Activated T-helper 17 cell treated with anti-CD3 and anti-CD28 coated beads, Interleukin-2, amount 50 U/mL, for 72 hours (primary cell): ENCODE measurements around the gene KRTAP10-4. TPM values are rescaled to one million over a fixed set of nuclear protein-coding genes. Genes with fewer than 3 reads are reported as not detected.
"Not testable (repeated sequence)": the region's sequence is repeated elsewhere in the genome, so short reads cannot be mapped to it uniquely, and the experiment has no call there.

Experiments
- ATAC-seq: fragments of 150-1000 bp; cut with Tn5 transposase; replicated peaks from 2 replicates; pipeline ENCODE4 v1.10.0; 2021; ENCODE audit warnings: mild to moderate bottlenecking, moderate library complexity
- H3K27ac Mint-ChIP-seq: one replicate; pipeline ENCODE4 v1.8.0; 2022; ENCODE audit warnings: mixed read lengths
- H3K27me3 Mint-ChIP-seq: one replicate; pipeline ENCODE4 v1.8.0; 2022; ENCODE audit warnings: mixed read lengths
- H3K36me3 Mint-ChIP-seq: one replicate; pipeline ENCODE4 v1.8.0; 2022; ENCODE audit warnings: low read depth, mild to moderate bottlenecking, mixed read lengths
- H3K4me1 Mint-ChIP-seq: one replicate; pipeline ENCODE4 v1.8.0; 2022; ENCODE audit warnings: mixed read lengths
- H3K4me3 Mint-ChIP-seq: one replicate; pipeline ENCODE4 v1.8.0; 2022; ENCODE audit warnings: mild to moderate bottlenecking, mixed read lengths
- H3K9me3 Mint-ChIP-seq: one replicate; pipeline ENCODE4 v1.8.0; 2022; ENCODE audit warnings: mixed read lengths
- total RNA-seq, 2 donors: library from RNA; stranded (reverse); gene quantifications; one replicate each; pipeline ENCODE4 v1.2.3, GENCODE V29; 2022

Gene KRTAP10-4
- total RNA-seq, 2 donors from 2014 or later, result not detected

DNA sequence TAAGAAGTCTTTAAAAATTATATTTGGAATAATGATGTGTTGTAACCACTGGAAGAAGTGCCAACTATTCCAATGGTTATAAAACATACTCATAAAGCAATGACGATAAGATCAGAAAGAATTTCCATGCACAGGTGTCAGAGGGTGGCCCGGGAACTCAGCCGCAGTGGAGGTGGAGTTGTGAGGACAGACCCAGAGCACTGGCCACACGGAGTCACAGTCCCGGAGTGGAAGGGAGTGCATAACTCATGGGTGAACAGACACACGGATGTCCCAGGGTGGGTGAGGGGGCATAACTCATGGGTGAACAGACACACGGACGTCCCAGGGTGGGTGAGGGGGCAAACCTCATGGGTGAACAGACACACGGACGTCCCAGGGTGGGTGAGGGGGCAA, 2.5 kb downstream of the KRTAP10-4 start:
- Mint-ChIP-seq H3K4me1 (no peaks in the 10 kb centered on the region), H3K9me3 (peaks cover 9% of the 10 kb centered on the region), H3K27ac (no peak overlapping the region), H3K4me3 (no peak overlapping the region), H3K27me3 (peaks cover 3% of the 10 kb centered on the region), H3K36me3 (no peaks in the 10 kb centered on the region)
- no peak for ATAC-seq

DNA sequence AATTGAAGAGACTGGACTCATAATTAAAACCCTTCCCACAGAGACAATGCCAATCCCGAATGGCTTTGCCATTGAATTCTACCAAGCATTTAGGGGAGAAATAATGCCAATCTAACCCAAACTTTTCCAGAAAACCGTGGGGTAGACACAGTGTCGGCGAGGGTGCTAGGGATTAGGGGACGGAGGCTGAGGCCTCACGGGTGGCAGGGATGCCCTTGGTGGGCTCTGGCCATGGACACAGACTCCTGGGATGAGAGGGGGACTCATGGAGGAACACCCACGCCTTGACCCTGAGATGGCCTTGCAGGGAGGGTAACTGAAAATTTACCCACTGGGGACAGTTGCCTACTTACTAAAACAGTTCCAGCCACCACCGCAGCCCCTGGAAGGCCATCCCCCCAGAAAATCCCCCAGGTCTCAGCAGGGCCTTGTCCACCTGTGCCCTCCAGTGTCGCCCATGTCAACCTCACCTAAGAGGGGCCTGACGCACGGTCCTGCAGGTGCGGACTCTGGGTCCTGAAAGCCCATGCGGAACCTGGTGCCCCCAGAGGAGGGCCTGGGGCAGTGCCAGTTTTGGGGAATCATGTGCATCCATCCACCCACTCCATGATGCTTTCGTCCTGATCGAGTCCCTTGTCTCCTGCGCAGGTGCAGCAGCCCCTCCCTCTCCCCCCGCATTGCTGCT, 5.0 kb downstream of the KRTAP10-4 start:
- Mint-ChIP-seq H3K27me3 (no peaks in the 10 kb centered on the region), H3K36me3 (no peaks in the 10 kb centered on the region)
- no peak for ATAC-seq

DNA sequence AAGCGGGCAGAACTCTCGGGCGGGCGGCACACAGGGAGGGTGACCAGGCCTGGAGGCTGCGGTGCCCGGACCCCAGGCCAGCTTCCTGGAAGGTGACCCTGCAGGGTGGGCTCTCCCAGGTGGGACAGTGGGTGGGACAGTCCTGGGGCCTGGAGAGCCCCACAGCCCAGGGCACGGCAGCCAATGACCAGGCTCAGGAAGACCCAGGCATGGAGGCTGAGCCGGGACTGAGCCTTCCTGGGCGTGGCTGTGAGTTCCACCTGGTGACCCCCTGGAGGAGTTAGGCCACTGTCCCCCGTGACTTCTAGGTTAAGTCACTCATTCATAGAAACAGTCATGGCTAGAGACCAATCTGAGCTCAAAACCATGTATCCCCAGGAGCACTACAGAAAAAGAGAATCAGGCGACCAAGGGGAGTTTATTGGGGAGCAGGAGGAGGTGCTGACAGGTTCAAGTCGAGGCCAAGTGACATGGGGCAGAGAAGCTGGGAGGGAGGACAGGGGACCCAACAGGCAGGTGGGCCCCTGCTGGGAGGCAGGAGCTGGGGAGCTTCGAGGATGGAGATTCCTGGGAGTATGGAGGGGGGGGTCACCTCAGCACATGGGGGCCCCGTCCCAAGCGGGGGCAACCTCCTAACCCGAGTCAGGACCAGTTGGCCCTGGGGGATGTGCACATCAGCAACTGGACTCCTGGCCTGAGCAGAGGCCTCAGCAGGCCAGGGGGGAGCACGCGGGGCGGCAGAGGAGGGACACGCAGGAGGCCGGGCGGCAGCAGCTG, 5.7 kb downstream of the KRTAP10-4 start:
- Mint-ChIP-seq H3K4me1 (no peaks in the 10 kb centered on the region), H3K36me3 (no peaks in the 10 kb centered on the region), H3K27me3 (no peaks in the 10 kb centered on the region), H3K4me3 (no peak overlapping the region), H3K9me3 (peaks cover 17% of the 10 kb centered on the region), H3K27ac (no peak overlapping the region)
- no peak for ATAC-seq

More for the DNA sequence above, 5.0 kb downstream of the KRTAP10-4 start:
- H3K9me3 Mint-ChIP-seq, result peaks cover 17% of the 10 kb centered on the region
- no peaks in the 10 kb centered on the region for H3K4me1 Mint-ChIP-seq
- H3K4me3 Mint-ChIP-seq, result no peak overlapping the region
- H3K27ac Mint-ChIP-seq, result no peak overlapping the region

DNA sequence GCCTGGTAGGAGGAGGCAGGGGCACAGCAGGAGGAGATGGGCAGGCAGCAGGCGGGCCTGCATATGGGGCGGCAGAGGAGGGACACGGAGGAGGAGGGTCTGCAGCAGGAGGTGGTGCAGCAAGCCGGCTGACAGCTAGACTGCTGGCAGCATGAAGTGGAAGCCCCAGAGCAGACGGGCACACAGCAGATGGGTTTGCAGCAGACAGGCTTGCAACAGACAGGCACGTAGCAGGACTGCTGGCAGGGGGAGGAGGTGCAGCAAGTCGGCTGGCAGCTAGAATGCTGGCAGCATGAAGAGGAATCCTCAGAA, 6.3 kb downstream of the KRTAP10-4 start:
- ATAC-seq, result no peak
- no peak overlapping the region for H3K27ac Mint-ChIP-seq
- H3K4me3 Mint-ChIP-seq, result no peak overlapping the region
- no peaks in the 10 kb centered on the region for H3K27me3 Mint-ChIP-seq
- peaks cover 17% of the 10 kb centered on the region for H3K9me3 Mint-ChIP-seq
- no peaks in the 10 kb centered on the region for H3K4me1 Mint-ChIP-seq
- H3K36me3 Mint-ChIP-seq, result no peaks in the 10 kb centered on the region

DNA sequence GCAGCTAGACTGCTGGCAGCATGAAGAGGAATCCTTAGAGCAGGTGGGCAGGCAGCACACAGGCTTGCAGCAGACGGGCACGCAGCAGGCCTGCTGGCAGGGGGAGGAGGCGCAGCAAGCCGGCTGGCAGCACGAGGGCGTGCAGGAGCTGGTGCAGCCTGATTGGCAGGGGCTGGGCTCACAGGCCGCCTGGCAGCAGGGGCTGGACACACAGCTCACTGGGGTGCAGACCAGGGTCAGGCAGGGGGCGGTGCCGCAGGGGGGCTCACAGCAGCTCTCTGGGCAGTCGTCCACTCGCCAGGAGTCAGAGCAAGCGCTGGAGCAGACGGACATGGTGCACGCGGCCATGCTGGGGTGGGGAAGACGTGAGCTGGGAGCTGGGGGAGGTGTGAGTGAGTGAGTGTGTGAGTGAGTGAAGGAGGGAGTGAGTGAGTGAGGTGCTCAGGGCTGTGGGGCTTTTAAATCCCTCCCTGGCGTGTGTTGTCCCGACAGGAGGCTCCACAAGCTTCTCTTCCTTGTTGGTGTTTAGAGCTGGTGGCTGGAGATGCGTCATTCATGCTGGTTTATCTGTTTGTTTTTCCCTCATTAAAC, 6.8 kb downstream of the KRTAP10-4 start, which contains the start of gene KRTAP10-5:
TSS of gene KRTAP10-5 (minus strand) at position 374 of the 591 bp plus-strand sequence. CDS start at position 348, 26 bp downstream.
- not testable (repeated sequence) for H3K27ac Mint-ChIP-seq, H3K36me3 Mint-ChIP-seq, H3K4me3 Mint-ChIP-seq, H3K27me3 Mint-ChIP-seq, ATAC-seq, H3K4me1 Mint-ChIP-seq
- H3K9me3 Mint-ChIP-seq, result peaks cover 17% of the 10 kb centered on the region

DNA sequence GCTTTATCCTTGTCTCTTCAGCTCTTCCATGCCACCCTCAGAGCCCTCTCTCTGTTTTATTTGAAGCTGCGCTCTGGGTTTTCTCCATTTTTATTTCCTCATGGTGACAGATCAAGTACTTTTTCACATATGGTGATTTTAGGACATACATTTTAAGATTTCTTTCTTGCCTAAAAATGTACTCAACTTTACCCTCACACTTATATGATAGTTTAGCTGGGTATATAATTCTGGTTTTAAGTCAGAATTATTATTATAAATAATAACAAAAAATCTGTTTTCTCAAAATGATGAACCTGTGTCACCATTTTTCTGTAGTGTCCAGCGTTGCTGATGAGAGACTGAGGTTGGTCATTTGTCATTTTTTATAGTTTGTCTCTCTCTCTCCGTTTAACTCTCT, 7.6 kb downstream of the KRTAP10-4 start:
- no peak overlapping the region for H3K4me3 Mint-ChIP-seq
- H3K9me3 Mint-ChIP-seq, result peaks cover 17% of the 10 kb centered on the region
- H3K4me1 Mint-ChIP-seq, result no peaks in the 10 kb centered on the region
- ATAC-seq, result no peak
- H3K27ac Mint-ChIP-seq, result no peak overlapping the region
- no peaks in the 10 kb centered on the region for H3K36me3 Mint-ChIP-seq
- H3K27me3 Mint-ChIP-seq, result peaks cover 5% of the 10 kb centered on the region

DNA sequence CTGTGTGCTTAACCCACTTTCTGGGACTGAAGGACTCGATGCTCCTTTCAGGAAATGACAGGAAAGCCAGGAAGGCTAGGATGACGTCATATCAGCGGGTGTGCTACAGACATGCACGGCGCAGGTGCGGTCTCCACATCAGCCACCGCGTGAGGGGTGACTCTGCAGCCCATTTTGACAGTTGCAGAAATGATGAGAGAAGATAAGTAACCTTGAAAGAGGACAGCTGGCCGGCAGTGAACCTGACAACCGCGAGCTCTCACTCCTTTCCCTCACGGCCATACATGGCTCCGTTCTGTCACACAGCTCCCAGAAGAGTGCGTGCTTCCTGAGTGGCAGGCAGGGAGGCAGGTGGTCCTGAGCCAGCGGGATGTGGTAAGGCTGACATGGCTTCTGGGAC, 8.5 kb downstream of the KRTAP10-4 start:
- peaks cover 14% of the 10 kb centered on the region for H3K9me3 Mint-ChIP-seq
- no peak overlapping the region for H3K4me3 Mint-ChIP-seq
- no peaks in the 10 kb centered on the region for H3K4me1 Mint-ChIP-seq
- H3K36me3 Mint-ChIP-seq, result no peaks in the 10 kb centered on the region
- no peak overlapping the region for H3K27ac Mint-ChIP-seq
- peaks cover 12% of the 10 kb centered on the region for H3K27me3 Mint-ChIP-seq
- no peak for ATAC-seq

DNA sequence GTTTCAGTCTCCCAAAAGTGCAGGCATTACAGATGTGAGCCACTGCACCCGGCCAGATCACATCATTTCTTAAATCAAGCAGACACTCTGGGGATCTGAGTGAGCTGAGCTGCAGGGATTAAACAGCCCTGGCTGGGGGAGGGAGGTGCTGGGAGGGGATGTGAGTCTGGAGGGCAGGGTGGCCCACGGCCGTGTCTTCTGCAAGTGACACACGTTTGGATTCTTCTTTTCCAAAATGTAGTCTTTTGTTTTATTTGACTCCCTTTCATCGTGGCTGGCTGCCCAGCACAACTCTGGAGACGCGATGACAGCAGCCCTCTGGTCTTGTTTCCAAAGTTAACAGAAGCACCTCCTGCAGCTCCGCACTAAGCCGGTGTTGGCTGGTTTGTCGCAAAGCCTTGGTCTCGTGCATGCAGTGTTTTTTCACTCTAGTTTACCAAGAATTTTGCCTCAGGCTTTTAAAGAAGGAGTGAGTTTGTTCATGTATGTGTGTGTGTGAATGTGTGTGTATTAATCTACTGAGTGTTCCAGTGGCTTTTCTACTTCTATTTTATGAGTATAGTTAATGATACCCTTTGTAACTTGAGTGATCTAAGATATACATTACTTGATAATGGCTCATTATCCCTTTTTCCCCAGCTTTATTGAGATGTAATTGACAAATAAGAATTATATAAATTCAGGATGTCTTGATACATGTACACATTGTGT, 9.7 kb downstream of the KRTAP10-4 start:
- Mint-ChIP-seq H3K27me3 (peaks cover 16% of the 10 kb centered on the region), H3K9me3 (peaks cover 10% of the 10 kb centered on the region), H3K27ac (no peak overlapping the region), H3K4me3 (no peak overlapping the region), H3K4me1 (no peaks in the 10 kb centered on the region), H3K36me3 (no peaks in the 10 kb centered on the region)
- peak; percentile 4 for ATAC-seq

DNA sequence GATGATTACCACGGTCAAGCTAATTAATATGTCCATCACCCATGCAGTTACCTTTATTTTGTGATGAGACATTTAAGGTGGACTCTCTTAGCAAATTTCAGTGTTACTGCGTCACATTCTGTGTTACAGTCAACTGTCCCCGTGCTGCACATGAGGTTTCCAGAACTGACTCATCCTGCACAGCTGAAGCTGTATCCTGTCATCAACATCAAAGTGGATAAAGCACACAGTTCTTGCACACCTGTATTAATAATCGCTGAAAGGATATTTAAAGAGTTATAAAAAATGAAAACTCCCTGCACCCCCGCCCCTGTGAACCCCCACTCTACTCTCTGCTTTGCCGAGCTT, 10.2 kb downstream of the KRTAP10-4 start:
- Mint-ChIP-seq H3K27ac (no peak overlapping the region), H3K9me3 (peaks cover 10% of the 10 kb centered on the region), H3K36me3 (no peaks in the 10 kb centered on the region), H3K4me1 (no peaks in the 10 kb centered on the region), H3K27me3 (peaks cover 16% of the 10 kb centered on the region), H3K4me3 (no peak overlapping the region)
- peak; percentile 100 for ATAC-seq

DNA sequence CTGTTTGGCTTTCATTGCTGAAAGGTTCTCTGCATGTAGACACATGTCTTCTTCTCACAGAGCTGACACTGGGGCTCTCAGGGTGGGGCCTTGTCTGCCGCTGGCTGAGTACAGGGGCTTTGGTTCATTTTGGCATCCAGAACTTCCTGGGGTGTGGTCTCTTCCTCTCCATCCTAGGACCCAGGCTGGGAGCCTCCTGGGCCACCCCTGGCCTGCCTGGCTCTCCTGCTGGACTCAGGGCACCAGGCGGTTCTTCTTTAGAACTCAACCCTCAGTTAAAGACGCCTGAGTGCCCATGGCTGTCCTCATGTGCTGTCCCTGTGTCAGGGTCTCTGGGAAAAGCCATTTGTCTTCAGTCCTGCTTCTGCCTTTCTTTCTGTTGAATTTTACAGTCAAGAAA, 12.4 kb downstream of the KRTAP10-4 start:
- no peak overlapping the region for H3K4me3 Mint-ChIP-seq
- H3K9me3 Mint-ChIP-seq, result peaks cover 9% of the 10 kb centered on the region
- peaks cover 19% of the 10 kb centered on the region for H3K27me3 Mint-ChIP-seq
- no peaks in the 10 kb centered on the region for H3K36me3 Mint-ChIP-seq
- H3K4me1 Mint-ChIP-seq, result no peaks in the 10 kb centered on the region
- no peak for ATAC-seq
- H3K27ac Mint-ChIP-seq, result no peak overlapping the region

DNA sequence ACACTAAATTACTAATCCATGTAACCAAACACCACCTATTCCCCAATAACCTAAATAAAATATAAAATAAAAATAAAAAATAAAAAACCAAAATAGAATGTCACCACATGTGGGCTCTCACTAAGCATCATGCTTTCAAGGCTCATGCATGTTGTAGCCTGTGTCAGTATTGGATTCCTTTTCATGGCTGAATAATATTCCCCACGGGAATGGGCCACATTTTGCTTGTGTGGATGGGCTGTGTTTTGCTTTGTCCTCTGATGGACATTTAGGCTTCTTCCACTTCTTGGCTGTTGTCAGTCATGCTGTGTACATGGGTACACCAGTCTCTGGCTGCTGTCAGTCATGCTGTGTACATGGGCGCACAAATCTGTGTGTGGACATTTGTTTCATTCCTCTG, 15.6 kb downstream of the KRTAP10-4 start:
- H3K27me3 Mint-ChIP-seq, result peaks cover 19% of the 10 kb centered on the region
- no peak overlapping the region for H3K27ac Mint-ChIP-seq
- no peaks in the 10 kb centered on the region for H3K36me3 Mint-ChIP-seq
- no peaks in the 10 kb centered on the region for H3K9me3 Mint-ChIP-seq
- no peaks in the 10 kb centered on the region for H3K4me1 Mint-ChIP-seq
- no peak overlapping the region for H3K4me3 Mint-ChIP-seq
- ATAC-seq, result no peak

DNA sequence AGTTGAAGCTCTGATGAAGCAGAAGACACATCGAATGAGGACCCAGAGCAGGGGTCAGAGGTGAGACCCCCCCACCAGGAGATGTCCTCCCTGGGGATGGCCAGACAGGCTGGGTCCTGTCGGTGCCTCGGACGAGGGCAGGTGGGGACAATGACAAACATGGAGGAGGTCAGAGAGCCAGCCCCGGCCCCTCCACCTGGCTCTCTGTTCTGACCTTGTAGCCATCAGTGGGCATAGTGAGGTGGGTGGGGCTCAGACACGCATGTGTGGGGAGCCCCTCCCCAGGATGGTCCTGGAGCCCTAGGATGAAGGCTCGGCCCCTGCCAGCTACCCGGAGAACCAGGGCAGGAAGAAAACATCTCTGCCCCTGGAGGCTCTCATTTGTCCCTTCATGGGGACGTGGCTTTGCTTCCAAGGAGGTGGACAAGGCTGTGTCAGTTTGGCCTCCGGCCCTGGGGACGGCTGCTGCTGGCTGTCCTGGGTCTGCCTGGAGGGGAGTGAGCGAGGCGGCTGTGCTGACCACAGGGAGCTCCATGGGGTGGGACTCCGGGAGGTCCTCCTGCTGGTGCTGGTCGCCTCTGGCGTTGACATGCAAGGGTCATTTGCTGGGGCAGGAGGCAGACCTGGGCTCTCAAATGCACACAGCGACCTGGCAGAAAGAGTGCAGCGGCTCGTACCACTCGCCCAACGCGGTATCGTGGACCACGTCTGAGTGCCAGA, 16.2 kb downstream of the KRTAP10-4 start:
- no peak overlapping the region for H3K4me3 Mint-ChIP-seq
- no peak for ATAC-seq

DNA sequence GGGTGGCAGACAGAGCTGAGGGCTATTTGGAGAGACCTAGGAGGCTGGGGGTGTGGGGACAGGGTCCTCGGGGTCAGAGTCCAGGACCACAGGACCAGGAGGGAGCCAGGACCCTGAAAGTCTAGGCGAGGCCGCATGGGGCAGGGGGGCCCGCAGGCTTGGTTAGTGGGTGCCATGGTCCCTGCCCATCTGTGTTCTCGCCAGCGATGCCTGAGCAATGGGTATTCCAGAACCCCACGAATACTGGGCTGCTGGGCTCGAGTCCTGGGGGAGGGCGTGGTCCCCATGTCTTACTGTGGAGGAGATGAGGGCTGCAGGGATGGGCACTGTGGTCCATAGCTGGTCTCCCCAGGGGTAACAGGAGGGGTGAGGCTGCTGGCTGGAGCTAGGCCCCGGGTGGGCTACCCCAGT, 16.8 kb downstream of the KRTAP10-4 start:
- Mint-ChIP-seq H3K27me3 (peaks cover 17% of the 10 kb centered on the region), H3K9me3 (no peaks in the 10 kb centered on the region), H3K4me1 (no peaks in the 10 kb centered on the region), H3K36me3 (no peaks in the 10 kb centered on the region), H3K4me3 (no peak overlapping the region), H3K27ac (no peak overlapping the region)
- no peak for ATAC-seq

More for the DNA sequence above, 16.2 kb downstream of the KRTAP10-4 start:
- no peaks in the 10 kb centered on the region for H3K9me3 Mint-ChIP-seq
- H3K4me1 Mint-ChIP-seq, result no peaks in the 10 kb centered on the region
- no peak overlapping the region for H3K27ac Mint-ChIP-seq
- peaks cover 19% of the 10 kb centered on the region for H3K27me3 Mint-ChIP-seq
- H3K36me3 Mint-ChIP-seq, result no peaks in the 10 kb centered on the region
